K562 (cell line): ENCODE data around the gene COA5. TPM values are rescaled to one million over a fixed set of nuclear protein-coding genes. Genes with fewer than 3 reads are reported as not detected.

Source experiments
- MAFF ChIP-seq: IDR thresholded peaks from 2 replicates; pipeline ENCODE4 v1.6.1; 2012; ENCODE audit warnings: low read length, improper control_type of control experiment
- MAZ ChIP-seq, 2 experiments: fragments of 450-650 bp in 1 of 2; sonication (generic) in 1 of 2; formaldehyde crosslinking; IDR thresholded peaks in 1 of 2; conservative IDR thresholded peaks in 1 of 2; 2 replicates each; pipeline versions ENCODE4 v1.4.0 to v1.5.0; 2020; ENCODE audit warnings: mild to moderate bottlenecking in 1 of 2, missing genetic modification reagents in 1 of 2
- MCM7 ChIP-seq, 2 experiments: fragments of 450-650 bp; IDR thresholded peaks; 2 replicates each; pipeline ENCODE4 v1.6.1; 2016 to 2018
- MGA ChIP-seq: fragments of 450-650 bp; IDR thresholded peaks from 2 replicates; pipeline ENCODE4 v1.6.1; 2016; ENCODE audit warnings: mild to moderate bottlenecking, moderate library complexity
- RNF2 ChIP-seq: sonication (generic); IDR thresholded peaks from 2 replicates; pipeline ENCODE4 v1.6.1; 2016
- polyA plus RNA-seq, 8 experiments: library from polyadenylated mRNA; depleted of rRNA in 4 of 8; stranded (reverse) in 5 of 8; unstranded in 3 of 8; fragments of >200 nt; fragmentation: Nextera tagmentation in 2 of 8; fragmentation: Illumina TruSeq in 1 of 8; extraction: Ambion mirVana in 2 of 8; extraction: Trizol in 1 of 8; gene quantifications; 2 replicates each; pipeline versions ENCODE4 v1.2.1 to v1.2.3, GENCODE V29; 2011 to 2014; ENCODE audit warnings: inconsistent platforms in 1 of 8, missing spikeins in 1 of 8
- total RNA-seq, 7 experiments: library from RNA; depleted of rRNA in 6 of 7; stranded (reverse); fragments of >200 nt in 6 of 7; fragmentation: Illumina TruSeq in 2 of 7; extraction: Trizol in 2 of 7; gene quantifications; 2 replicates each; pipeline versions ENCODE4 v1.2.1 to v1.2.3, GENCODE V29; 2011 to 2021; ENCODE audit warnings: low replicate concordance in 1 of 7
- TF ChIP-seq, protein P1 (sequence below), 2 experiments: fragments of 450-650 bp; IDR thresholded peaks; 2 replicates each; pipeline ENCODE4 v1.6.1; 2016; ENCODE audit warnings: mild to moderate bottlenecking in 2 of 2, borderline replicate concordance in 1 of 2, low read depth in 1 of 2, moderate library complexity in 1 of 2

Gene COA5
- total and polyA plus RNA-seq, 9 of the 15 experiments (the other 6 are each of a cell fraction or from before 2014, with no cell fraction given): 17.9 to 77.6 (median 33.4) TPM

DNA sequence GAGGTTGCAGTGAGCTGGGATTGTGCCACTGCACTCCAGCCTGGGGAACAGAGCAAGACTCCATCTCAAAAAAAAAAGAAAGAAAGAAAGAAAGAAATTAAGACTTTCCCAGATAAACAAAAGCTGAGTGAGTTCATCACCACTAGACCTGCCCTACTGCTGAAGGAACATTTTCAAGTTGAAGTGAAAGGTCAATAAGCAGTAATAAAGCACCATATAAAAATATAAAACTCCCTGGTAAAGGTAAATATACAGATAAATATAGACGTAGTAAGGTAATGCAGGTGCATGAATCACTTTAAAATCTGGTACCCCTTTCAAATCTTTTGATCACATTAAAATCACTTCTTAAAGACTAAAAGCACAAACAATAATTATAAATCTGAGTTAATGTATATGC lies 42.7 kb upstream of the COA5 start (continued):
- TF ChIP-seq MGA (no peak), MCM7 (IDR thresholded peaks at IDR 0.05) (no peak), RNF2 (no peak), MAZ (CRISPR knock-in tag; conservative IDR thresholded peaks at IDR 0.05 in 1 of 2, IDR thresholded peaks at IDR 0.05 in 1 of 2) (no peak), MAFF (no peak)
- TF ChIP-seq, protein P1, sequence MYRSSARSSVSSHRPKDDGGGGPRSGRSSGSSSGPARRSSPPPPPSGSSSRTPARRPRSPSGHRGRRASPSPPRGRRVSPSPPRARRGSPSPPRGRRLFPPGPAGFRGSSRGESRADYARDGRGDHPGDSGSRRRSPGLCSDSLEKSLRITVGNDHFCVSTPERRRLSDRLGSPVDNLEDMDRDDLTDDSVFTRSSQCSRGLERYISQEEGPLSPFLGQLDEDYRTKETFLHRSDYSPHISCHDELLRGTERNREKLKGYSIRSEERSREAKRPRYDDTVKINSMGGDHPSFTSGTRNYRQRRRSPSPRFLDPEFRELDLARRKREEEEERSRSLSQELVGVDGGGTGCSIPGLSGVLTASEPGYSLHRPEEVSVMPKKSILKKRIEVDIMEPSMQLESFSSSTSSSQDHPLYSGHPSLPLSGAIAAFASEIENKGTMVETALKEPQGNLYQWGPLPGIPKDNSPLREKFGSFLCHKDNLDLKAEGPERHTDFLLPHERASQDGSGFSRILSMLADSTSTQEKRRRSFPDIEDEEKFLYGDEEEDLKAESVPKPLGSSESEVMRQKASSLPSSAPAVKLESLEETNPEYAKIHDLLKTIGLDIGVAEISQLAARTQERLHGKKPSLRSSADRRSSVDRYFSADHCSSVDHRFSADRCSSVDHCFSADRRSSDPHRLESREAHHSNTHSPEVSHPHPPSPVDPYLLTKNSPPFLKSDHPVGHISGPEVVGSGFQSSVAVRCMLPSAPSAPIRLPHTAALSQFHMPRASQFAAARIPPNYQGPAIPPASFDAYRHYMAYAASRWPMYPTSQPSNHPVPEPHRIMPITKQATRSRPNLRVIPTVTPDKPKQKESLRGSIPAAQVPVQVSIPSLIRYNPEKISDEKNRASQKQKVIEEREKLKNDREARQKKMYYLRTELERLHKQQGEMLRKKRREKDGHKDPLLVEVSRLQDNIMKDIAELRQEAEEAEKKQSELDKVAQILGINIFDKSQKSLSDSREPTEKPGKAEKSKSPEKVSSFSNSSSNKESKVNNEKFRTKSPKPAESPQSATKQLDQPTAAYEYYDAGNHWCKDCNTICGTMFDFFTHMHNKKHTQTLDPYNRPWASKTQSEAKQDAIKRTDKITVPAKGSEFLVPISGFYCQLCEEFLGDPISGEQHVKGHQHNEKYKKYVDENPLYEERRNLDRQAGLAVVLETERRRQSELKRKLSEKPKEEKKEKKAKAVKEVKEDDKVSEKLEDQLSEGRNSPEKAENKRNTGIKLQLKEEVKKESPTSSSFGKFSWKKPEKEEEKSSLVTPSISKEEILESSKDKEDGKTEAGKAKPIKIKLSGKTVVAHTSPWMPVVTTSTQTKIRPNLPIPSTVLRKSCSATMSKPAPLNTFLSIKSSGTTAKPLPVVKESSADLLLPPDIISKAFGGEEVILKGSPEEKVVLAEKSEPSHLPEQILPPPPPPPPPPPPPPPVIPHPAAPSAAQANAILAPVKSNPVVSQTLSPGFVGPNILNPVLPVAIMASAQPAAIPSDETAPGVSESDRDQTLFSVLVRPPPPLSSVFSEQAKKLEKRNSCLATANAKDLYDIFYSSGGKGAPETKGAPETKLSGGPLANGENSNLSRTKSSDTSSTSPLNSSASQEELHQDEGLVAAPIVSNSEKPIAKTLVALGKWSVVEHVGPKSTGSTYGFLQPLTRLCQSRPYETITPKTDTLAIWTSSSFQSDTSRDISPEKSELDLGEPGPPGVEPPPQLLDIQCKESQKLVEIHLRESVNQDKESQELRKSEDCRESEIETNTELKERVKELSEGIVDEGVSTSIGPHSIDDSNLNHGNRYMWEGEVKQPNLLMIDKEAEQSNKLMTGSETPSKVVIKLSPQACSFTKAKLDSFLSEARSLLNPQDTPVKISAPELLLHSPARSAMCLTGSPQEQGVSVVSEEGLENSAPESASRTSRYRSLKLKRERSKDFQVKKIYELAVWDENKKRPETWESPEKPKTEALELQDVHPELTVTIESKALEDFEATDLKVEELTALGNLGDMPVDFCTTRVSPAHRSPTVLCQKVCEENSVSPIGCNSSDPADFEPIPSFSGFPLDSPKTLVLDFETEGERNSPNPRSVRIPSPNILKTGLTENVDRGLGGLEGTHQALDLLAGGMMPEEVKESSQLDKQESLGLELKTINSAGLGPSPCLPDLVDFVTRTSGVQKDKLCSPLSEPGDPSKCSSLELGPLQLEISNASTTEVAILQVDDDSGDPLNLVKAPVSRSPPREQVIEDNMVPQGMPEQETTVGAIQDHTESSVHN (IDR thresholded peaks at IDR 0.05; ENCODE audit: borderline replicate concordance in 1 of 2, low read depth in 1 of 2): no peak
